HG02642 (cell line): ENCODE results near the gene MCEE.
A peak's percentile ranks its signal among the peaks of the same experiment; 100 is the strongest.
"Not testable (repeated sequence)": the region's sequence is repeated elsewhere in the genome, so short reads cannot be mapped to it uniquely, and the experiment has no call there.

ENCODE experiments used
- ATAC-seq: cut with Tn5 transposase; IDR thresholded peaks from one replicate; pipeline ENCODE4 v1.9.1; 2021; ENCODE audit warnings: mild to moderate bottlenecking; ENCODE audit not compliant: unreplicated experiment, poor library complexity

Gene MCEE

DNA sequence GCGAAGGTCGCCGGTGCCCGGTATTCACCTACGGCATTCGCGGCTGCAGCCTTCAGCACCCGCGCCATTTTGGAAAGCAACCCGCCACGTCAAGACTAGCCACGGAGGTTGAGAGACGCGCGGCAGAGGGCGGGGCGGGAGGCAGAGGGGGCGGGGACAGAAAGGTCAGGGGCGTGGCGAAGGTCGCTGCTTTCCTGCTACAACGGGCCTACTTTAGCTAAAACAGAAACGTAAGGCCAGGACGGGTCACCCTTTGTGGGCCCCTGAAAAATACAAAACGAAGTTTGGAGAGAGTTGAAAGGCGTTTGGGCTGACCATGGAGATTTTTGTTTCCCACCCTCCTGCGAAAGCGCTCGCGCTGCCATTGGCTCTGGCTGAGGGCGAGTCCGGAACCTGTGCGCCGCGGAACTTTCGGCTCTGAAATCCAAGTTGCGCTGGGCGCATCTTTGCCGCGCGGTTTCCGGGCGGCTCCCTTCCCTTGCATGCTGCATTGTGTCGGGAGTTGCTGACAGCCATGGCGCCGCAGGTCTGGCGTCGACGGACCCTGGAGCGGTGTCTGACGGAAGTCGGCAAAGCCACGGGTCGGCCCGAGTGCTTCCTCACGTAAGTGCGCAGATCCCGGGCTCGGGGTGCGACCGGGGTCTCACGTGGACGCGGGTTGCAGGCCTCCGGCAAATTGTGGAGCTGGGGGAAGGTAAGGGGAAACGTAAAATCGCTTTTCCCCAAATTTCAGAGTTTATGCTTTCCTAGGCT, at the start of gene MCEE, which contains the start of gene MPHOSPH10:
Gene MCEE, minus strand, starts transcription at position 78 of the 753 bp plus-strand sequence. Its CDS starts 10 bp downstream, at position 68.
Gene MPHOSPH10, plus strand, starts transcription at position 483 of the 753 bp plus-strand sequence. Its CDS starts 32 bp downstream, at position 515.
- ATAC-seq = peak; percentile 93

DNA sequence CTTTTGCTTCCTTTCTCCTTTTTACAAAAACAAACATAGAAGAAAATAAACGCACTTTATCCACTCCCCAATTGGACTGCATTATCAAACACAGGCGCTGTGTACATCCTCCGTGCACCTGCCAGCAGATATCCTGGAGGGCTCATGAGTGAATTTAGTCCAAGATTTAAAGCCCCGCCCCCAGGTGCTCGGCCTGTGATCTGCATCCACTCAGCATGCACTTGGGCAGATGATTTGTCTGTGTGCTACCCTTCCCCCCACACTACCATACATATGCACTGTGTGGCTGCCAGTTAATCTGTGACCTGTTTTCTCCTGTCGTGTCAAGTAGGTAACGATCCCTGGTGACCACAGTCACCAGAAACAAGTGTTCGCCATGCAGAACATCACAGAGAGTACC, 48.8 kb upstream of the MCEE start:
- ATAC-seq = not testable (repeated sequence)

DNA sequence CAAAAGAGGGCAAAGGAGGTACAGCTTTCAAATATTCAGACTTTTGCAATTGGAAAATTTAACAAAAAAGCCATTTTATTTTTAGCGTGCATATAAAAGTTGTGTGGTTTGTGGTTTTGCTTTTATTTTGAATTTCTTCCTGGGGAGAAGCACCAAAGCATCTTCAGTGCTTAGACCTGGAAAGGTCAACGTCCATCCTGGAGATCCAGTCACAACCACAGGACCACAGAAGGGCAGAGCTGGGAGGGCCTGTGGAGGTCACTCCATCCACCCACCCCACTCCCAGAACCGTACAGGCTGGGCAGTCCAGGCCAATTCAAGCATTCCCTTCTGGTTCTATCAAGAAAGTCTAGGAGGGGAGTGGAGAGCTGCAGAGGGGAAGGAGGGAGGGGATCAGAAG, 44.2 kb upstream of the MCEE start:
- ATAC-seq = no peak

DNA sequence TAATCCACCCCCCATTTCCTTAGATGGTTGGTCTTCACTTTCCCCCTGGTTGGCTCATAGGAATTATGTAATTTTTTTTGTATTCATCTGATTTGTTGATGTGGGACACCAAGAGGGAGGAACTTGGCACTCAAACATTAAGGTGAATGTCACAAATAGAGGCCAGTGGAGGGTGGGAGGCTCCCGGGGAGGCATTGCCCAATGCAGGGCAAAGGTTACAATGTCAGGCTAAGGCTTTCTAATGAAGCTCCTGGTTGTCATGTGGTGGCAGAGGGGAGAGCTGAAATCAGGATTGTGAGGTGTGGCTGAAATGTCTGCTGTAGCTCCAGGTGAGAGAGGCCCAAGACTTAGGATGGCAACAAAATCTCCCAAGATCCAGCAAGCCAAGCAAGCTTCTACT, 43.1 kb upstream of the MCEE start:
- no peak for ATAC-seq

DNA sequence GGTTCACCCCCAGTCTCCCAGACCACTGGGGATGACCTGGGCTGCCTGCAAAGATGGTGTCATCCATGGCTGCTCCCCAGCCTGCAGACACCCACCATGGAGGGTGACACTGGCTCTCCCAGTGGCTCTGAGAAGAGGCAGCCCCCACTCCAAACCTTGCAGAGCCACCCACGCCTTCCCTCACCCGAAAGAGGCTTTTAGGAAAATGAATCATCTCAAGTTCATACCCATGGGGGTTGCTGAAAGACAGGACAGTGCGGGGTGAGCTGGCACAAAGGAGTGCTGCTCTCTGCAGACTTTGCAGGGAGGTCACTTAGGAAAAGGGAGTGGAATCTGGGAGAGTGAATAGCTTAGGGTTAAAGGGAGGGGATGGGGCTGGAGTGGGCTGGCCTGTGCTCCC, 36.8 kb upstream of the MCEE start:
- no peak for ATAC-seq

DNA sequence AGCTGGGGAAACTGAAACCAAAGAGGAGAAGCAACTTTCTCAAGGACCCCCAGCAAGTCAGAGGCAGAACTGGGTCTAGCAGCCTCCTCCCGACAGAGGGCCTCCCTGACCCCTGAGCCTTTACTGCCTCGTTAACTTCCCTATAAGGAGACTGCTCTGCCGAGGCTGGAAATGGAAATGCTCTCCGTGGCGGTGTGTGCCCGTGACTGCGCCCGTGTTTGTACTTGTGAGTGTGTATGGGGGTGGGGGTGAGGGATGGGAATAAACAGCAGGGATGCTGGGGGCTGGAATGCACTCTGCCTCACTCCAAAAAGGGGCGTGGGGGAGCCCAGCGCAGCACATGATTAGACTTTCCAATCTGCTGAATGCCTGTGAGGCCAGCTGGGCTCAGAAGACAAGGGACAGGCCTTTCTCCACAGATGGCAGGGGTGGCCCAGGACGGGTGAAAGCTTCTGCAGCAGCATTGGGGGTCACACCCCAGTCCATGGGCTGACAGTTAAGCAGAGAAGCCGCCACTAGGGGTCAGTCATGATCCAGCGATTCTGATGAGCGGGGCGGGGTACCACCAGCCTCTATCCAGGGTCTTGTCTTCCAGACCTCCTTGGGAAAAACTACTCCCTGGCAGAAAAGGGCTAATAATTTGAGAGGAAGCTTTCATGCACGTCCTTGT, 27.2 kb upstream of the MCEE start:
- ATAC-seq = no peak

DNA sequence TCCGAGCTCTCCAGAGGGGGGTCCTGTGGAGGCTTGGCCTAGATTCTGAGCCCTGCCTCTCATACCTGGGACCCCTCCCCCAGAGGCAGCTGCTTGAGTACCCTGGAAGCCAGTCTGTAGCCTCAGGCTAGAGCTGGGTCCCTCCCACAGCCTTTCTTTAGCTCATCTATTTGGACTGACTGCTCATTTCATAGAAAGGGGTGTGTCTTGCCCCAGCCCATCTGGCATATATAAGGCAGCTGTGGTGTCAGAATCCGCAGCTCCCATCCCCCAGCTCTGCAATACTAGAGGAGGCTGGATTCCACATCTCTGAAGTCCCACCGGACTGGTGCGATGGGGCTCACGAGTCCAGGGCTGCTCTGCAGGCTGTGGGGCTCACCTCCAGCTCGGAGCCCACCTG, 26.5 kb upstream of the MCEE start:
- no peak for ATAC-seq

DNA sequence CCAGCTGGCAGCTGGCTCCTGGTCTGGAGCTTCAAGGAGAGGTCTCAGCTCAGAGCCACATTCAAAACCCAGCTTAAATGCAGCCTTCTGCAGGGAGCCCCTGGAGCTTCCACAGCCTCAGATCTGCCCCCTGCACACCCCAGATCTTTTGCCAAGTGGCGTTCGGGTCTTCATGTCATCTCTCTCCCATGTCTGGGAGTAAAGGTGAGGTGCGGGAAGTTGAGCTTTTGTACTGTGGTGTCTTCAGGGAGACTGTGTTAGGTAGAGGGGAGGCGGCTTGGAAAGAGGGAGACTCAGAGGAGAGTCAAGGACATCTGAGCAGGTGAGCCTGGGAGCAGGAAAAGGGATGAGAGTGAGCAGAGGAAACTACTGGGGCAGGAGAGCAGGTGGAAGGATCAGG, 25.8 kb upstream of the MCEE start:
- no peak for ATAC-seq

DNA sequence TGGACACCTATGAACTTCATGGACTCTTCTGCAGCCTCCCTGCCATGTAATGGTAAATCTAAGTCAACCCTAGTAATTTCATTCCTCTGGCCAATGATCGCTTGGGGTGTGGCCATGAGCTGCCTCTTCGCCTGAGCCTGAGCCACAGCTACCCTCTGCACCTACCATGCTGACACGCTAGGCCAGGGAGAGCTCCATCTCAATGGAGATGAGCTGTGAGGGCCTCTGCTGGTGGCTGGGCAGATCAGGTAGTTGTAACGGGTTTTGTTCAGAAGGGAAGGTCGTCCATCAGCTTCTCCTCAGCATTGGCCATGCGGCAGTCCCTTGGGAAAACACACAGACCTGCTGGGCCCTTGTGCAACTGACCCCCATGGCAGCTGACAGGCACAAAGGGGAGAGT, 24.8 kb upstream of the MCEE start:
- ATAC-seq = no peak

DNA sequence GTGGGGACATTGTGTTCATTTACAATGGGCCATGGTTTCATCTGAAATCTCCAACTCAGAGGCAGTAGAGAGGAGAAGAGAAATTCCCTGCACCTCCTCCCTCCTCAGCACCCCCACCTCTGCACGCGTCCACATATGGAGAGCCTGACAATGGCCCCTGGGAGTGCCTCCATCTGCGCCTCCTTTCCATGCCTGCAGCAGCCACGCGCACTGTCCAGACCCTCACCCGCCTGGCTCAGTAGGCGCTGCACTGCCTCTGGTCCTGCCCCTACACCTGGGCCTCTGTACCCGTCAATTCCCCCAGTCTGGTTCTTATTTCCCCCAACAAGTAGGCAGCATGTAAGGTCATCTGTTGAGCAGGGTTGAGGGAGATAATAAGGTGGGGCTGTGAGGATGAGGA, 24.2 kb upstream of the MCEE start:
- ATAC-seq = no peak

DNA sequence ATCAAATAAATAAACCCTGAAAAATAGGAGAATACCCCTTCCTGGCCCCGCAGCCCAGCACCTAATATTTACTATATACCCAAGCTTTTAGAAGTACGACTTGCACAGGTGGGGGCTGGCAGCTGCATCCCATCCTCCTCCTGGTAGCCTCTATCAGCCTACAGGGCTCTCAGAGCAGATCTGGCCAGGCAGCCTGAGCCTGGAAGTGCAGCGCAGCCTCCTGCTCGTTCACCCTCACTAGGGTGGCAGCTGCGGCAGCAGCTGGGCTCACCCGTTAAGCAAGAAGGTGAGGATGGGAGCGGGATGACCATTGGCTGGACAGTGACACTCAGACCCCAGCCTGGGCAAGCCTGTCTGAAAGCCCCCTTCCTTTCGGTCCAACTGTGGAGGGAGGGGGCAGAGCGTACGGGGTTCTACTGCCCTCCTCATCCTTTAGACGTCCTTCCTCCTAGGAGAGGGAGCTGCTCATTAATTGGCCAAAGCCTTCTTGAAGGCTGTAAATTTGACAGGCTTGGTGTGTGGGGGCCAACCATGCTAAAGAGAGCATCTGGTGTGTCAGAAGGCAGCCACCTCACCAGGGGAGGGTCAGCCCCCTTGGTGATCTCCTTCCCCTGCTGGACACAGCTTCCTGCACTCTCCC, 23.7 kb upstream of the MCEE start:
- no peak for ATAC-seq

DNA sequence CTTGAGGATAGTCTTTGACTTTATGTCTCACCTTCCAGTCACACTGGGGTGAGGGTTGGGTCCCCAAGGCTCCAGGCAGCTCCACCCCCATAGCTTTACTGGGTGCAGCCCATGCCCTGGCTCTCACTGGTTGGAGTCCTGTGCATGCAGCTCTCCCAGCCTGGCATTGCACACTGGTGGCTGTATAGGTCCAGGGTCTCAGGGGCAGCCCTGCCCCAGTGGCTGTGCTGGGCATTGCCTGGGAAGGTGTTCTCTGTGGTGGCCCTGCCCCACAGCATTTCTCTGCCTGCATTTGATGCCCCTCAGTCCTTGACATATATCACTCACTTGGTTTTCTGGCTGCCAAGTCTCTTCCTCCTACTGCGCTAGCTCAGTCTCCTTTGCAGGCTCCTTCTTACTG, 21.6 kb upstream of the MCEE start:
- no peak for ATAC-seq

DNA sequence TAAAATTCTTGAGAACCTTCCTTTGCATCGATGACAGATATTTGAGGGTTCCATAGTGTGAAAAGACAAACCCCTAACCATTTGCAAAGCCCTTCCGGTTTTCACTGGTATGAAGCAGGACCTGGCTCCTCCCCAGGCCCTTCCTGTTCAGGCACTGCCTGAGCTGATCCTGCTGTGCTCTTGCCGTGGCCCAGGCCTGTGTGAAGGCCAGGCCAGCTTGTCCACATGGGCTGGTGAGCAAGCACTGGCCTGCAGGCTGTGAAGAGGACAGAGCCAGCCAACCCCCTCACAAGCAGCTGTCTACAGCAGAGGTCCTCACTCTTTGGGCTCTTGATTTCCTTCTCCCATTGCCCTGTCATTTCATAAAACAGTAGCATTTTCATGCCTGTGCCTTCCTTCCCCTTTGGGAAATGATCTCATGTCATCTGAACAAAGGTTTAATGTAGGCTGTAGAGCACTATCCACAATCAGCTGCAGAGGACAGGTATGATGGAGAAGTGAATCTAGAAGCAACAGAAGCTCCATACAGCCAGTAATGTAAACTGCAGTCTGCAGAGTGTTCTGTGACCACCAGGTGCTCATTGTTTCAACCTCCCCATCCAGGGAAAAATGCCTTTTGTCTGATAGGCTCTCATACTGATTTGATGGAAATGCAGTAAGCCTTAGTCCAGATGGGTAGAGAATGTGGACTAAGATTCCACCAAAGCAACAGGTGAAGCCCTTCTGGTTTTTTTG, 20.2 kb upstream of the MCEE start:
- no peak for ATAC-seq

DNA sequence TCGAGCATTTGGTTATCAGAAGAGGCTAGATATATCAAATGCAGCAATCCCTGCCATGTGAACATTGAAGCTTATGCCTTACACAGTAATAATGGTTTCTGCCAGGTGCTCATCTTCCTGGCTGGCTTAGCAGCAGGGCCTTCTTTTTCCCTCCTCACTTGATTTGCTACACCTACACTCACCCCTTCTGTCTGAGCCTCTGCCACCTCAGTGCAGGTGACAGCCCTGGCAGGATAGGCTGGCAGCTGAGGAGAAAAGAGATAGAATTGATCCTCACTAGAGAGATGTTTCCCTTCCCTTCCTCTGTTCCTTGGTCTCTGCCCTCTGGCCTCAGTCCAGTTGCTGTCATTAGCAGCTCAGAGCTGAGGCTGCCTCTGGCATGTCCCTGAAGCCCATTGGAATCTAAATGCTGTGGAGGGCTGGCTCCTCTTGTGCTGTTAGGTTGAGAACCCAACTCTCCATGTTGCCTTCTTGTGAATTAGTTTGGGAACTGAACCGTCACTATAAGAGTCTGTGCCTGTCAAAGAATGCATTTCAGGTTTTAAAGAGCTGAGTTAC, 18.6 kb upstream of the MCEE start:
- no peak for ATAC-seq

DNA sequence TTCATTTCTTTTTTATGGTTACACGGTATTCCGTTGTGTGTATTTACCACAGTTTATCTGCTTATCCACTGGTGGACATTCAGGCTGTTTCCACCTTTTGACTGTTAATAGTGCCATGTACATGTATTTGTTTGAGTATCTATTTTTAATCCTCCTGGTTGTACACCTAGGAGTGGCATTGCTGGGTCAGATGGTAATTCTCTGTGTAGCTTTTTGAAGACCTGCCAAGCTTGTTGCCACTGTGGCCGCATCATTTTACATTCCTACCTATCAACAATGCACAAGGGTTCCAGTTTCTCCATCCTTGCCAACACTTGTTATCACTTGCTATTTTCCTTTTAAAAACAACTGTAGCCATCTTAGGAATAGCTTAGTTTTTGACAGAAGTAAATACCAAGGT, 13.8 kb upstream of the MCEE start:
- no peak for ATAC-seq

DNA sequence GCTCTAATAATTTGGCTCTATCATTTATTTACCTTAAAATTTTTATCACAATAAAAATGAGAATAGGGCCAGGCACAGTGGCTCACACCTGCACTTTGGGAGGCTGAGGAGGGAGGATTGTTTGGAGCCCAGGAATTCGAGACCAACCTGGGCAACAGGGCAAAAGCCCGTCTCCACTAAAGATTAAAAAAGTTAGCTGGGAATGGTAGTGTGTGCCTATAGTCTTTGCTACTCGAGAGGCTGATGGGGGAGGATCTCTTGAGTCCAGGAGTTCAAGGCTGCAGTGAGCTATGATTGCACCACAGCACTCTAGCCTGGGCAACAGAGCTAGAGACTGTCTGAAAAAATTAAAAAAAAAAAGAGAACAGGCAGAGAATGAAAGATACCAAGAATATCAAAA, 6.1 kb upstream of the MCEE start:
- no peak for ATAC-seq

DNA sequence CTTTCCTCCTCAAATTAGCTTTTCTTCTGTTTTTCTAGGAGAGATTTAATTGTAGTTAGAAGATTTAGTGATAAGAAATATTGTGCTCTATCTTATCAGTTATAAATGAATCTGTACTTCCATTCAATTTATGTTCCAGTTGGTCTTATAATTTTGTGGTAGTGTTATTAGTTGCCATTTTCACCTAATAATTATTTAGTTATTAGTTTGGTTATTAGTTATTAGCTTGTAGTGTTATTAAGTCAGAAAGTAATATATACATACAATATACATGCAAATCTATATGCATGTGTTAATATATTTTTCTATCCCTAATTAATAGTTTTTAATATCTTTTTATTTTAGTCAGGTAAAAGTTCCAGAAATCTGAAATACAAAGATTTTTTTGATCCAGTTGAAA, 3.6 kb upstream of the MCEE start:
- ATAC-seq = no peak

DNA sequence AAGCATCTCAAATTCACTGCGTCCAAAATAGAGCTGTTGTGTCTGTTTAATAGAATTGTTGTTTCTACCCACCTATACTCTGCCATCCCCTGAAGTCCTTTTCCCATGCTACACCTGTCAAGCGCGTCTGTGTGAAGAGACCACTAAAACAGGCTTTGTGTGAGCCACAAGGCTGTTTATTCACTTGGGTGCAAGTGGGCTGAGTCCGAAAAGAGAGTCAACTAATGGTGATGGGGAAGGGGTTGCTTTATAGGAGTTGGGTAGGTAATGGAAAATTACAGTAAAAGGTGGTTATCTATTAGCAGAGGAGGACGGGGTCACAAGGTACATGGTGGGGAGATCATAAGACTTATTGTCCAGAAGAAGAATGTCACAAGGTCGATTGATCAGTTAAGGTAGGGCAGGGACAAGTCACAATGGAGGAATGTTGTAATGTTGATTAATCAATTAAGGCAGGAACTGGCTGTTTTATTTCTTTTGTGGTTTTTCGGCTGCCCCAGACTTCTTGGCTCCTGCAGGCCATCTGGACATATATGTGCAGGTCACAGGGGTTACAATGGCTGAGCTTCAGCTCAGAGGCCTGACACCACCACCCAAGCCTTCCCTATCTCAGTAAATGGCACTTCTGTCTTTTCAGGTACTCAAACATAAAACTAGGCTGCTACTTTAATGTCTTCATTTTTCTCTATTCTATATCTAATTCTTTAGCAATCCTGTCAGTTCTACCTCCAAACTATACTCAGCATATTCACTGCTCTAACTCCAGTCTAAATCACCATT, 1.5 kb upstream of the MCEE start:
- ATAC-seq = not testable (repeated sequence)

DNA sequence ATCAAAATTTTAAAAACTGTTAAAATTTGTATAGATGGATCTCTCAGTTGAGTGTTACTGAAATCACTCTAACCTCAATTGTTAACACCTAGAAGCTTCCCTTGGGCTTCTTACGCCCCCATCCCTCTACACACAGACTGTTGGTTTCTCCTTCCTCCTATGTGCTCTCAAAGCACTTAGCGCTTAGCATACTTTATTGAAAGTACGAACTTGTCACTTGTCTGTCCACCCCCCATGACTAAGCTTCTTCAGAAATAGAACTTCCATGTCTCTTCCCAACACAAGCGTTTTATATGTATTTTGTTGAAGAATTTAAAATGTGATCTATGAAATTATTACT, 846 bp upstream of the MCEE start:
- ATAC-seq = peak; percentile 24

DNA sequence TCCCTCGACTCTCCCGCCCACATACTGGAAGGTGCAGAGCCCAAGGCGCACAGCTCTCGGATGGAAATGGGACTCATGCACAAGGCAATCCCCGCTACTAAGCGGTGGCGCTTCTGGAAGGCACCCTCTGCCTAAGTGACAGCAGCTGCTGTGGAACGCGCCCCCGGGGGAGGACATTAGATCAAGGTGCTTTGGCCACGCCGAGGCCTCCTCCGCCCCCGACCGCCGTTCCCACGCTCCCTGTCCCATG, 202 bp downstream of the MCEE start:
- peak; percentile 50 for ATAC-seq
